GM12892 (cell line): Measurements from ENCODE around the gene FBLIM1.

Source experiments
- POLR2A ChIP-seq: IDR thresholded peaks from 2 replicates; pipeline ENCODE4 v1.6.1; 2011; ENCODE audit warnings: low read depth, low read length, control low read depth
- POLR2AphosphoS5 ChIP-seq: IDR thresholded peaks from 2 replicates; pipeline ENCODE4 v1.6.1; 2011; ENCODE audit warnings: low read depth, low read length, control low read depth
- TAF1 ChIP-seq: IDR thresholded peaks from 2 replicates; pipeline ENCODE4 v1.6.1; 2011; ENCODE audit warnings: low read depth, mild to moderate bottlenecking, control low read depth, low read length, borderline replicate concordance

- TF ChIP-seq POLR2AphosphoS5 = no peak
- no peak for TF ChIP-seq POLR2A
- no peak for TF ChIP-seq TAF1
These were observed 75.3 kb downstream of the FBLIM1 start for GRCh38 chr1:15833842-15834405.
